GM19099 (cell line): ENCODE results near the gene NOVA2.

ENCODE experiments used
- POLR2A ChIP-seq: IDR thresholded peaks from 3 replicates; pipeline ENCODE4 v1.6.1; 2011; ENCODE audit warnings: low read depth; ENCODE audit not compliant: insufficient read length; ENCODE audit errors: extremely low read depth

The NOVA2 gene

GRCh38 chr19:45884682-45885555, 88.7 kb downstream of the NOVA2 start:
- TF ChIP-seq POLR2A, result no peak

GRCh38 chr19:45883881-45884681, 89.6 kb downstream of the NOVA2 start:
- TF ChIP-seq POLR2A, result no peak
